Measurements from ENCODE around the gene GLMN.
"Not testable (repeated sequence)": the region's sequence is repeated elsewhere in the genome, so short reads cannot be mapped to it uniquely, and the experiment has no call there.

DNA sequence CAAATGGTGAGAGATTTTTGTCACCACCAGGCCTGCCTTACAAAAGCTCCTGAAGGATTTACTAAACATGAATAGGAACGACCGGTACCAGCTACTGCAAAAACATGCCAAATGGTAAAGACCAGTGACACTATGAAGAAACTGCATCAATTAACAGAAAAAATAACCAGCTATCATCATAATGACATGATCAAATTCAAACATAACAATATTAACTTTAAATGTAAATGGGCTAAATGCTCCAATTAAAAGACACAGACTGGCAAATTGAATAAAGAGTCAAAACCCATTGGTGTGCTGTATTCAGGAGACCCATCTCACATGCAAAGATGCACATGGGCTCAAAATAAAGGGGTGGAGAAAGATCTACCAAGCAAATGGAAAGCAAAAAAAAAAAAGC lies 17.4 kb downstream of the GLMN start:
- TF ChIP-seq KLF9 (CRISPR knock-in tag; IDR thresholded peaks at IDR 0.05; ENCODE audit: low read depth); ZNF121 (CRISPR knock-in tag; IDR thresholded peaks at IDR 0.05); POLR2A (IDR thresholded peaks at IDR 0.05; ENCODE audit: insufficient read depth in 1 of 2, low read depth in 2 of 2, low read length in 2 of 2); YEATS2 (CRISPR knock-in tag; IDR thresholded peaks at IDR 0.05; ENCODE audit: borderline replicate concordance); TARDBP (CRISPR knock-in tag; IDR thresholded peaks at IDR 0.05): not testable (repeated sequence)
- TF ChIP-seq, protein P1, sequence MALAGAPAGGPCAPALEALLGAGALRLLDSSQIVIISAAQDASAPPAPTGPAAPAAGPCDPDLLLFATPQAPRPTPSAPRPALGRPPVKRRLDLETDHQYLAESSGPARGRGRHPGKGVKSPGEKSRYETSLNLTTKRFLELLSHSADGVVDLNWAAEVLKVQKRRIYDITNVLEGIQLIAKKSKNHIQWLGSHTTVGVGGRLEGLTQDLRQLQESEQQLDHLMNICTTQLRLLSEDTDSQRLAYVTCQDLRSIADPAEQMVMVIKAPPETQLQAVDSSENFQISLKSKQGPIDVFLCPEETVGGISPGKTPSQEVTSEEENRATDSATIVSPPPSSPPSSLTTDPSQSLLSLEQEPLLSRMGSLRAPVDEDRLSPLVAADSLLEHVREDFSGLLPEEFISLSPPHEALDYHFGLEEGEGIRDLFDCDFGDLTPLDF (CRISPR knock-in tag; IDR thresholded peaks at IDR 0.05) = not testable (repeated sequence)
- TF ChIP-seq, protein P2, sequence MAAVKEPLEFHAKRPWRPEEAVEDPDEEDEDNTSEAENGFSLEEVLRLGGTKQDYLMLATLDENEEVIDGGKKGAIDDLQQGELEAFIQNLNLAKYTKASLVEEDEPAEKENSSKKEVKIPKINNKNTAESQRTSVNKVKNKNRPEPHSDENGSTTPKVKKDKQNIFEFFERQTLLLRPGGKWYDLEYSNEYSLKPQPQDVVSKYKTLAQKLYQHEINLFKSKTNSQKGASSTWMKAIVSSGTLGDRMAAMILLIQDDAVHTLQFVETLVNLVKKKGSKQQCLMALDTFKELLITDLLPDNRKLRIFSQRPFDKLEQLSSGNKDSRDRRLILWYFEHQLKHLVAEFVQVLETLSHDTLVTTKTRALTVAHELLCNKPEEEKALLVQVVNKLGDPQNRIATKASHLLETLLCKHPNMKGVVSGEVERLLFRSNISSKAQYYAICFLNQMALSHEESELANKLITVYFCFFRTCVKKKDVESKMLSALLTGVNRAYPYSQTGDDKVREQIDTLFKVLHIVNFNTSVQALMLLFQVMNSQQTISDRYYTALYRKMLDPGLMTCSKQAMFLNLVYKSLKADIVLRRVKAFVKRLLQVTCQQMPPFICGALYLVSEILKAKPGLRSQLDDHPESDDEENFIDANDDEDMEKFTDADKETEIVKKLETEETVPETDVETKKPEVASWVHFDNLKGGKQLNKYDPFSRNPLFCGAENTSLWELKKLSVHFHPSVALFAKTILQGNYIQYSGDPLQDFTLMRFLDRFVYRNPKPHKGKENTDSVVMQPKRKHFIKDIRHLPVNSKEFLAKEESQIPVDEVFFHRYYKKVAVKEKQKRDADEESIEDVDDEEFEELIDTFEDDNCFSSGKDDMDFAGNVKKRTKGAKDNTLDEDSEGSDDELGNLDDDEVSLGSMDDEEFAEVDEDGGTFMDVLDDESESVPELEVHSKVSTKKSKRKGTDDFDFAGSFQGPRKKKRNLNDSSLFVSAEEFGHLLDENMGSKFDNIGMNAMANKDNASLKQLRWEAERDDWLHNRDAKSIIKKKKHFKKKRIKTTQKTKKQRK (IDR thresholded peaks at IDR 0.05; ENCODE audit: low read length) = not testable (repeated sequence)
